Inflammatory macrophage treated with lipopolysaccharide for 1 hour (primary cell): ENCODE measurements around the gene MPST.

Experiments
- DNase-seq, 2 donors: peaks; one replicate each; pipeline ENCODE4 v3.0.0-alpha.2; 2020 to 2022

Gene MPST

GRCh38 chr22:37023743-37024338 is 4.3 kb downstream of the MPST start:
- DNase-seq = no peak

GRCh38 chr22:37024339-37025157 is 5.0 kb downstream of the MPST start:
- no peak for DNase-seq

GRCh38 chr22:37025500-37026070 is 6.0 kb downstream of the MPST start:
- DNase-seq = no peak

GRCh38 chr22:37026325-37026724 is 6.8 kb downstream of the MPST start:
- DNase-seq = no peak

GRCh38 chr22:37027556-37027955 is 8.0 kb downstream of the MPST start:
- no peak for DNase-seq

- no peak for DNase-seq
These were observed 9.4 kb downstream of the MPST start for GRCh38 chr22:37028692-37029674.

- DNase-seq = no peak
These were observed 11.2 kb downstream of the MPST start for GRCh38 chr22:37030560-37031281.

GRCh38 chr22:37032134-37032534 is 12.6 kb downstream of the MPST start:
- no peak for DNase-seq

GRCh38 chr22:37032535-37033460 is 13.3 kb downstream of the MPST start:
- no peak for DNase-seq

GRCh38 chr22:37033605-37034430 is 14.3 kb downstream of the MPST start:
- DNase-seq = no peak

- no peak for DNase-seq
These were observed 17.3 kb downstream of the MPST start for GRCh38 chr22:37036655-37037377.

GRCh38 chr22:37037669-37038068 is 18.1 kb downstream of the MPST start:
- no peak for DNase-seq

- DNase-seq = no peak
These were observed 19.9 kb downstream of the MPST start for GRCh38 chr22:37039466-37039865.

GRCh38 chr22:37043209-37043827 is 23.8 kb downstream of the MPST start:
- no peak for DNase-seq

GRCh38 chr22:37043828-37044538 is 24.4 kb downstream of the MPST start:
- DNase-seq = peak; percentile 49 to 54

GRCh38 chr22:37044634-37045625 is 25.4 kb downstream of the MPST start:
- peak; percentile 40 to 55 for DNase-seq

- peak in 1 of 2 donors; percentile 33 for DNase-seq
These were observed 26.4 kb downstream of the MPST start for GRCh38 chr22:37045958-37046357.
